WTC11 (cell line): Measurements from ENCODE around the gene NRAP. TPM values are rescaled to one million over a fixed set of nuclear protein-coding genes. Genes with fewer than 3 reads are reported as not detected.
A peak's percentile ranks its signal among the peaks of the same experiment; 100 is the strongest.

Experiments used
- ATAC-seq: fragments of 200-7000 bp; cut with Tn5 transposase; 2 replicates; pipeline ENCODE4 v1.10.0; 2021; ENCODE audit warnings: mild to moderate bottlenecking, moderate library complexity
- CTCF ChIA-PET: fragments of 300-600 bp; sonication (Branson Sonifier 250); formaldehyde crosslinking; loops from one replicate; lab custom pipeline; 2021; ENCODE audit warnings: antibody characterized with exemption; lab: Charles Lee
- POLR2A ChIA-PET: fragments of 350-600 bp; sonication (Branson Sonifier 250); formaldehyde crosslinking; loops from one replicate; lab custom pipeline; 2021; ENCODE audit warnings: antibody characterized with exemption; lab: Charles Lee
- DNase-seq: peaks from one replicate; pipeline ENCODE4 v3.0.0; 2021; ENCODE audit warnings: low spot score
- H3K27ac Mint-ChIP-seq: 2 replicates; pipeline ENCODE4 v1.8.0; 2021; ENCODE audit warnings: mixed read lengths
- H3K27me3 Mint-ChIP-seq: 2 replicates; pipeline ENCODE4 v1.8.0; 2021; ENCODE audit warnings: low read depth, mild to moderate bottlenecking, moderate library complexity, mixed read lengths
- H3K36me3 Mint-ChIP-seq: 2 replicates; pipeline ENCODE4 v1.8.0; 2021; ENCODE audit warnings: mixed read lengths
- H3K4me1 Mint-ChIP-seq: 2 replicates; pipeline ENCODE4 v1.8.0; 2022; ENCODE audit warnings: mixed read lengths
- H3K4me3 Mint-ChIP-seq: 2 replicates; pipeline ENCODE4 v1.8.0; 2021; ENCODE audit warnings: mild to moderate bottlenecking, moderate library complexity, mixed read lengths
- H3K9me3 Mint-ChIP-seq: 2 replicates; pipeline ENCODE4 v1.8.0; 2021; ENCODE audit warnings: mixed read lengths
- CBFB ChIP-seq: sonication (generic); formaldehyde crosslinking; IDR thresholded peaks from 2 replicates; pipeline ENCODE4 v1.8.1; 2022; ENCODE audit warnings: mild to moderate bottlenecking, low read depth, missing genetic modification reagents
- CREB1 ChIP-seq: sonication (generic); formaldehyde crosslinking; IDR thresholded peaks from 2 replicates; pipeline ENCODE4 v1.8.0; 2023; ENCODE audit warnings: mild to moderate bottlenecking, missing genetic modification reagents
- CREM ChIP-seq: sonication (generic); formaldehyde crosslinking; IDR thresholded peaks from 2 replicates; pipeline ENCODE4 v1.8.1; 2022; ENCODE audit warnings: mild to moderate bottlenecking, missing genetic modification reagents, moderate library complexity
- EMX1 ChIP-seq: fragments of 250-450 bp; sonication (Bioruptor Pico); IDR thresholded peaks from 2 replicates; pipeline ENCODE4 v1.8.0; 2021; ENCODE audit warnings: mild to moderate bottlenecking
- FOXJ3 ChIP-seq: sonication (generic); formaldehyde crosslinking; IDR thresholded peaks from 2 replicates; pipeline ENCODE4 v1.9.0; 2021; ENCODE audit warnings: missing genetic modification reagents, mild to moderate bottlenecking, borderline replicate concordance
- GABPB1 ChIP-seq: sonication (generic); formaldehyde crosslinking; IDR thresholded peaks from 2 replicates; pipeline ENCODE4 v1.8.1; 2023; ENCODE audit warnings: mild to moderate bottlenecking, missing genetic modification reagents
- JAZF1 ChIP-seq: fragments of 250-450 bp; sonication (Bioruptor Pico); IDR thresholded peaks from 2 replicates; pipeline ENCODE4 v1.9.0; 2021; ENCODE audit warnings: moderate library complexity, mild to moderate bottlenecking, inconsistent platforms
- JUN ChIP-seq: sonication (generic); formaldehyde crosslinking; IDR thresholded peaks from 2 replicates; pipeline ENCODE4 v1.8.0; 2023; ENCODE audit warnings: mild to moderate bottlenecking, missing genetic modification reagents
- NFATC4 ChIP-seq: fragments of 250-450 bp; sonication (Bioruptor Pico); IDR thresholded peaks from 2 replicates; pipeline ENCODE4 v1.9.0; 2021; ENCODE audit warnings: mild to moderate bottlenecking
- NFYB ChIP-seq: sonication (generic); formaldehyde crosslinking; conservative IDR thresholded peaks from 2 replicates; pipeline ENCODE4 v1.8.0; 2022; ENCODE audit warnings: low read depth, missing genetic modification reagents
- RELA ChIP-seq: sonication (generic); formaldehyde crosslinking; IDR thresholded peaks from 2 replicates; pipeline ENCODE4 v1.8.1; 2022; ENCODE audit warnings: missing genetic modification reagents, mild to moderate bottlenecking, borderline replicate concordance
- ZNF138 ChIP-seq: sonication (generic); formaldehyde crosslinking; conservative IDR thresholded peaks from 2 replicates; pipeline ENCODE4 v1.8.1; 2022; ENCODE audit warnings: mild to moderate bottlenecking, moderate library complexity, missing genetic modification reagents
- ZNF396 ChIP-seq: fragments of 250-450 bp; sonication (Bioruptor Pico); IDR thresholded peaks from 2 replicates; pipeline ENCODE4 v1.8.0; 2021; ENCODE audit warnings: mild to moderate bottlenecking, moderate library complexity, borderline replicate concordance
- total RNA-seq: library from RNA; stranded (reverse); gene quantifications from 3 replicates; pipeline ENCODE4 v1.2.3, GENCODE V29; 2021
- TF ChIP-seq, protein P1 (sequence below): sonication (generic); formaldehyde crosslinking; conservative IDR thresholded peaks from 2 replicates; pipeline ENCODE4 v1.8.1; 2022; ENCODE audit warnings: mild to moderate bottlenecking, missing genetic modification reagents
- TF ChIP-seq, protein P2 (sequence below): sonication (generic); formaldehyde crosslinking; conservative IDR thresholded peaks from 2 replicates; pipeline ENCODE4 v1.8.1; 2023; ENCODE audit warnings: mild to moderate bottlenecking, low read depth, missing genetic modification reagents, moderate library complexity
- TF ChIP-seq, protein P3 (sequence below): sonication (generic); formaldehyde crosslinking; IDR thresholded peaks from 2 replicates; pipeline ENCODE4 v1.8.1; 2023; ENCODE audit warnings: mild to moderate bottlenecking, missing genetic modification reagents
- TF ChIP-seq, protein P4 (sequence below): fragments of 250-450 bp; sonication (Bioruptor Pico); IDR thresholded peaks from 2 replicates; pipeline ENCODE4 v2.1.2; 2022; ENCODE audit warnings: mild to moderate bottlenecking, moderate library complexity
- TF ChIP-seq, protein P5 (sequence below): sonication (generic); formaldehyde crosslinking; IDR thresholded peaks from 2 replicates; pipeline ENCODE4 v1.8.1; 2023; ENCODE audit warnings: mild to moderate bottlenecking, moderate library complexity, missing genetic modification reagents
- TF ChIP-seq, protein P6 (sequence below): fragments of 250-450 bp; sonication (Bioruptor Pico); IDR thresholded peaks from 2 replicates; pipeline ENCODE4 v1.9.0; 2021; ENCODE audit warnings: mild to moderate bottlenecking

Gene NRAP
- total RNA-seq, 1 experiment from 2014 or later, result not detected

DNA sequence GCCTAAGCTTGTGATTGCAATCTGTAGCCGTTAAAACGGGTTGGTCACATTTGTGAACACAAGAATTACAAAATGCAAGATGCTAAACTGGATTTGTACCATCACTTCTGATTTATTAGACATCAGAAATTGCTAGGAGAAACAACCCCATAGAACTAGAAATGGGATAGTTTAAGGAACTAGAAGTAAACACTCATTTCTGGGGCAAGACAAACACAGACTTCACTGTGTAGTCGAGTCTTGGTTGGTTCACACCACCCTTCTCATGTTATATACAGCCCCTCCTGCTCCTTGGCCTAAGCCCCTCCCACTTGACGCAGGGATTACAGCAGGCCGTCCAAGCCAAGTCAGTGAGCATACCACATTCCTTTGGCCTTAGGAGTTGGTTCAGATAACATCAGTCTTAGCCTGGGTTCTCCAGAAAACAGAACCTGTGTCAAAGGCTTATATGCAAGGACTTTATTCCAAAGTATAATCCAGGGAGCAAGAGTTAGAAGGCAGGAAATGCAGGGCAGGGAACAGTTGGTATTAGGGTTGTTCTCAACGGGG is 2.0 kb upstream of the NRAP start:
- ATAC-seq, result peak; percentile 93
- CTCF ChIA-PET, result interaction anchor here (1.4 kb wide), 1 partner anchor 13 kb away, joined by 6 read pairs; the partner anchor contains the start of gene CASP7
- H3K27me3 Mint-ChIP-seq, result peaks cover 4% of the 10 kb centered on the region; the same call in 1 of the 2 replicates
- TF ChIP-seq CREM (CRISPR knock-in tag), result no peak
- TF ChIP-seq CBFB (CRISPR knock-in tag), result no peak
- TF ChIP-seq ZNF138, result no peak
- TF ChIP-seq, protein P1, sequence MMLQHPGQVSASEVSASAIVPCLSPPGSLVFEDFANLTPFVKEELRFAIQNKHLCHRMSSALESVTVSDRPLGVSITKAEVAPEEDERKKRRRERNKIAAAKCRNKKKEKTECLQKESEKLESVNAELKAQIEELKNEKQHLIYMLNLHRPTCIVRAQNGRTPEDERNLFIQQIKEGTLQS, result no peak
- TF ChIP-seq RELA (CRISPR knock-in tag), result no peak
- TF ChIP-seq, protein P2, sequence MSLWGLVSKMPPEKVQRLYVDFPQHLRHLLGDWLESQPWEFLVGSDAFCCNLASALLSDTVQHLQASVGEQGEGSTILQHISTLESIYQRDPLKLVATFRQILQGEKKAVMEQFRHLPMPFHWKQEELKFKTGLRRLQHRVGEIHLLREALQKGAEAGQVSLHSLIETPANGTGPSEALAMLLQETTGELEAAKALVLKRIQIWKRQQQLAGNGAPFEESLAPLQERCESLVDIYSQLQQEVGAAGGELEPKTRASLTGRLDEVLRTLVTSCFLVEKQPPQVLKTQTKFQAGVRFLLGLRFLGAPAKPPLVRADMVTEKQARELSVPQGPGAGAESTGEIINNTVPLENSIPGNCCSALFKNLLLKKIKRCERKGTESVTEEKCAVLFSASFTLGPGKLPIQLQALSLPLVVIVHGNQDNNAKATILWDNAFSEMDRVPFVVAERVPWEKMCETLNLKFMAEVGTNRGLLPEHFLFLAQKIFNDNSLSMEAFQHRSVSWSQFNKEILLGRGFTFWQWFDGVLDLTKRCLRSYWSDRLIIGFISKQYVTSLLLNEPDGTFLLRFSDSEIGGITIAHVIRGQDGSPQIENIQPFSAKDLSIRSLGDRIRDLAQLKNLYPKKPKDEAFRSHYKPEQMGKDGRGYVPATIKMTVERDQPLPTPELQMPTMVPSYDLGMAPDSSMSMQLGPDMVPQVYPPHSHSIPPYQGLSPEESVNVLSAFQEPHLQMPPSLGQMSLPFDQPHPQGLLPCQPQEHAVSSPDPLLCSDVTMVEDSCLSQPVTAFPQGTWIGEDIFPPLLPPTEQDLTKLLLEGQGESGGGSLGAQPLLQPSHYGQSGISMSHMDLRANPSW (CRISPR knock-in tag), result no peak
- TF ChIP-seq CREB1 (CRISPR knock-in tag), result no peak
- no peak for TF ChIP-seq NFATC4 (CRISPR knock-in tag)
- TF ChIP-seq JUN, result no peak
- TF ChIP-seq, protein P3, sequence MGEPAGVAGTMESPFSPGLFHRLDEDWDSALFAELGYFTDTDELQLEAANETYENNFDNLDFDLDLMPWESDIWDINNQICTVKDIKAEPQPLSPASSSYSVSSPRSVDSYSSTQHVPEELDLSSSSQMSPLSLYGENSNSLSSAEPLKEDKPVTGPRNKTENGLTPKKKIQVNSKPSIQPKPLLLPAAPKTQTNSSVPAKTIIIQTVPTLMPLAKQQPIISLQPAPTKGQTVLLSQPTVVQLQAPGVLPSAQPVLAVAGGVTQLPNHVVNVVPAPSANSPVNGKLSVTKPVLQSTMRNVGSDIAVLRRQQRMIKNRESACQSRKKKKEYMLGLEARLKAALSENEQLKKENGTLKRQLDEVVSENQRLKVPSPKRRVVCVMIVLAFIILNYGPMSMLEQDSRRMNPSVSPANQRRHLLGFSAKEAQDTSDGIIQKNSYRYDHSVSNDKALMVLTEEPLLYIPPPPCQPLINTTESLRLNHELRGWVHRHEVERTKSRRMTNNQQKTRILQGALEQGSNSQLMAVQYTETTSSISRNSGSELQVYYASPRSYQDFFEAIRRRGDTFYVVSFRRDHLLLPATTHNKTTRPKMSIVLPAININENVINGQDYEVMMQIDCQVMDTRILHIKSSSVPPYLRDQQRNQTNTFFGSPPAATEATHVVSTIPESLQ (CRISPR knock-in tag), result no peak
- TF ChIP-seq ZNF396, result no peak
- no peak for TF ChIP-seq GABPB1 (CRISPR knock-in tag)
- TF ChIP-seq, protein P4, sequence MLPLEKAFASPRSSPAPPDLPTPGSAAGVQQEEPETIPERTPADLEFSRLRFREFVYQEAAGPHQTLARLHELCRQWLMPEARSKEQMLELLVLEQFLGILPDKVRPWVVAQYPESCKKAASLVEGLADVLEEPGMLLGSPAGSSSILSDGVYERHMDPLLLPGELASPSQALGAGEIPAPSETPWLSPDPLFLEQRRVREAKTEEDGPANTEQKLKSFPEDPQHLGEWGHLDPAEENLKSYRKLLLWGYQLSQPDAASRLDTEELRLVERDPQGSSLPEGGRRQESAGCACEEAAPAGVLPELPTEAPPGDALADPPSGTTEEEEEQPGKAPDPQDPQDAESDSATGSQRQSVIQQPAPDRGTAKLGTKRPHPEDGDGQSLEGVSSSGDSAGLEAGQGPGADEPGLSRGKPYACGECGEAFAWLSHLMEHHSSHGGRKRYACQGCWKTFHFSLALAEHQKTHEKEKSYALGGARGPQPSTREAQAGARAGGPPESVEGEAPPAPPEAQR, result no peak
- TF ChIP-seq NFYB (CRISPR knock-in tag), result no peak
- no peak for TF ChIP-seq EMX1
- TF ChIP-seq, all 79 proteins: peak for 0
- DNase-seq, result peak; percentile 20
- H3K4me1 Mint-ChIP-seq, result 0 out of 2 replicates have a peak, but pooled peaks cover 3% of the 10 kb centered on the region
- no peak overlapping the region for H3K27ac Mint-ChIP-seq
- H3K4me3 Mint-ChIP-seq, result no peak overlapping the region
- POLR2A ChIA-PET, result no interaction called here
- H3K9me3 Mint-ChIP-seq, result peaks cover 10% of the 10 kb centered on the region
- H3K36me3 Mint-ChIP-seq, result no peaks in the 10 kb centered on the region

DNA sequence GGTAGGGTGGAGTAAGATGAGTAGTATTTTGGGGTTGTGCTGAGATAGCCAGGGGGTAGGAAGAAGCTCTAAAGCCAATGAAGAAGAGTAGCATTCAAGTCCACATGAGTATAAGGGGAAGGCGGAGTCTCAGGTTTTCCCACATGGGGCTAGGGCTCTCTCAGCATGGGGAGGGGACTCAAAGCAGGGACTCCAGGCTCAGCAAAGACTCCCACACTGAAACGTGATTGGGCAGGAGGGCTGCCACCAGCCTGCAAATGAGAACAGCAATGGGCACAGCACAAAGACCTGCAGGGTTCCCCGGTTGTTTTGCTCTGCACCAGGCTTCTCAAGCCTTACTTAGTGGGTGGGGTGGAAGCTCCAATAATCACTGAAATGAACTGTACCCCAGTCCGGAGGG is 1.5 kb upstream of the NRAP start:
- Mint-ChIP-seq H3K9me3 (peaks cover 4% of the 10 kb centered on the region), H3K27me3 (no peaks in the 10 kb centered on the region), H3K4me1 (0 out of 2 replicates have a peak, but pooled peaks cover 3% of the 10 kb centered on the region), H3K27ac (no peak overlapping the region), H3K4me3 (no peak overlapping the region), H3K36me3 (no peaks in the 10 kb centered on the region)
- ChIA-PET CTCF (interaction anchor here (1.4 kb wide), 1 partner anchor 14 kb away, joined by 6 read pairs; the partner anchor contains the start of gene CASP7), POLR2A (no interaction called here)
- TF ChIP-seq, protein P5, sequence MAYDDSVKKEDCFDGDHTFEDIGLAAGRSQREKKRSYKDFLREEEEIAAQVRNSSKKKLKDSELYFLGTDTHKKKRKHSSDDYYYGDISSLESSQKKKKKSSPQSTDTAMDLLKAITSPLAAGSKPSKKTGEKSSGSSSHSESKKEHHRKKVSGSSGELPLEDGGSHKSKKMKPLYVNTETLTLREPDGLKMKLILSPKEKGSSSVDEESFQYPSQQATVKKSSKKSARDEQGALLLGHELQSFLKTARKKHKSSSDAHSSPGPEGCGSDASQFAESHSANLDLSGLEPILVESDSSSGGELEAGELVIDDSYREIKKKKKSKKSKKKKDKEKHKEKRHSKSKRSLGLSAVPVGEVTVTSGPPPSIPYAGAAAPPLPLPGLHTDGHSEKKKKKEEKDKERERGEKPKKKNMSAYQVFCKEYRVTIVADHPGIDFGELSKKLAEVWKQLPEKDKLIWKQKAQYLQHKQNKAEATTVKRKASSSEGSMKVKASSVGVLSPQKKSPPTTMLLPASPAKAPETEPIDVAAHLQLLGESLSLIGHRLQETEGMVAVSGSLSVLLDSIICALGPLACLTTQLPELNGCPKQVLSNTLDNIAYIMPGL (CRISPR knock-in tag), result no peak
- TF ChIP-seq JAZF1 (CRISPR knock-in tag) (no peak), FOXJ3 (CRISPR knock-in tag) (no peak), CREM (CRISPR knock-in tag) (no peak)
- TF ChIP-seq, protein P6, sequence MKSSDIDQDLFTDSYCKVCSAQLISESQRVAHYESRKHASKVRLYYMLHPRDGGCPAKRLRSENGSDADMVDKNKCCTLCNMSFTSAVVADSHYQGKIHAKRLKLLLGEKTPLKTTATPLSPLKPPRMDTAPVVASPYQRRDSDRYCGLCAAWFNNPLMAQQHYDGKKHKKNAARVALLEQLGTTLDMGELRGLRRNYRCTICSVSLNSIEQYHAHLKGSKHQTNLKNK (CRISPR knock-in tag), result no peak
- TF ChIP-seq, protein P4, result no peak
- no peak for DNase-seq
- peak; percentile 76 for ATAC-seq
